ENCODE results near the gene TFEB. TPM values are rescaled to one million over a fixed set of nuclear protein-coding genes. Genes with fewer than 3 reads are reported as not detected.

Gene TFEB
- total RNA-seq, 1 experiment from 2014 or later: 6.0 TPM

DNA sequence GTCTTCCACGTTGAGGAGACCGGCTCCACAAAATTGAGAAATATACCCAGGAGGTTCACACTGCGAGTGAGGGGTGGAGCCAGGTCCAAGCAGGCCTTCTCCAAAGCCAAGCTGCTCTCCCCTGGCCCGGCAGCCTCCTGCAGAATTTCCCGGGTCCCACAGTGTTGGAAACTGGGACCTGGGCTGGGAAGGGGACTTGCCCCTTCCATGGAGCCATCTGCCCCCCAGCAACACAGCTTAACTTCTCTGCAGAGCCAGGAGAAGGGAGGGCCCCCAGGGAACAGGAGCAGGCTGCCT lies 61.8 kb downstream of the TFEB start:
- DNase-seq (ENCODE audit: low read depth): no peak
- in situ Hi-C loops (cut with HindIII; ENCODE audit: low pct_unique_long_range_greater_than_20kb, low sequenced_read_pairs): no loop called here

DNA sequence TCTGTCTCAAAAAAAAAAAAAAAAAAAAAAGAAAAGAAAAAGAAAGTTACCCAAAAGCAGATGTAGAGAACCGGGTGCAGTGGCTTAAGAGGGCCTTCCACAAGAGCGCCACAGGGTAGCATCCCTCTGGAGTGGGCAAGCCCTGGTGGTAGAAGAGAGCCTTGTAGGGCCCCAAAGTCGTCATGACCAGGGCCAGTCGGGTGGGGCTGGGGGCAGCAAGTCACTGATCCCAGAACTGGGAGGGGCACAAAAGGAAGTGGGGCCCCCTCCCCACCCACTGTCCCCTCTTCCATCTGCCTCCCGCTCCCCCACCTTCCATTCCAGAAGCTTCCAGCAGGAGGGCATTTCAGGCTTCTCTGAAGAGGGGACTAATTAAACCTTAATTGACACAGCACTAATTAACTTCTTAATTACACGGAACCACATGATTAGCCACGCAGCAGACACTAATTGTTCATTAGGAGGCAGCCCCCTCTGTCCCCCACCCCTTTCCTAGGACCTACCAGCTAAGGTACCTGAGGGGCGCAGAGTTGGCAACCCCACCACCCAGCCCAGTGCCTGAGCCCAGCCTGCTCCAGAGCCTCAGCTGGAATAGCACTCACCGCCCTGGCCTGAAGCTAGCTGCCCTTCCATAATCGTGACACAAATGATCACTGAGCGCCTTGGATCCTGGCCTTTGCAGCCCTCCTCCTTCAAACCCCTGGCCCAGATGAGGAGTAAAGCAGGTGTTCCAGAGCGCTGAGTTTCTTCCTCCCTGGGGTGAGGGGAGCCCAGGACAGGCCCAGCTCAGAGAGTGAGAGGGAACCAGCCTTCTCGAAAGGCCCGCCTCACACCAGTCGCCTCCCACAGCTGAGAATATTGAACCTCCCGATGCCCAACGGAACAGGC lies 62.3 kb downstream of the TFEB start:
- in situ Hi-C loops (cut with HindIII; ENCODE audit: low pct_unique_long_range_greater_than_20kb, low sequenced_read_pairs): no loop called here
- no peak for DNase-seq (ENCODE audit: low read depth)

DNA sequence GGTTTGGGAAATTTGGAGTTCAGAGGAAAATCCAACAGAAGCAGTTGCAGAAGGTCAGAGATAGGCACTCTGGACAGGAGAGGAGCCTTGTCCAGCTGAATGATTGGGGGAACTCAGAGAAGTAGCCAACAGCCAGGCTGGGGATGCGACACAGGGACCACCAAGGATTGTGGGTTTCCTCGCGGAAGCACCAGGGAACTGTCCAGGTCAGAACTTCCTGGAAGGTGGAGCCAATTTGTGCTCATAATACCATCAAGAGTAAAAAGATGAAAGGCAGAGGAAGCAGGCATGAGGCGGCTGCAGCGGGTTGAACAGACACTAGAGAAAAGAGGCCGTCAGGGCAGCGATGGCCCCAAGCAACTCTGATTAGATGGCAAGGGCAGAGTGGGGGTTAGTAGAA lies 63.4 kb downstream of the TFEB start:
- no peak for DNase-seq (ENCODE audit: low read depth)
- in situ Hi-C loops (cut with HindIII; ENCODE audit: low pct_unique_long_range_greater_than_20kb, low sequenced_read_pairs): no loop called here

DNA sequence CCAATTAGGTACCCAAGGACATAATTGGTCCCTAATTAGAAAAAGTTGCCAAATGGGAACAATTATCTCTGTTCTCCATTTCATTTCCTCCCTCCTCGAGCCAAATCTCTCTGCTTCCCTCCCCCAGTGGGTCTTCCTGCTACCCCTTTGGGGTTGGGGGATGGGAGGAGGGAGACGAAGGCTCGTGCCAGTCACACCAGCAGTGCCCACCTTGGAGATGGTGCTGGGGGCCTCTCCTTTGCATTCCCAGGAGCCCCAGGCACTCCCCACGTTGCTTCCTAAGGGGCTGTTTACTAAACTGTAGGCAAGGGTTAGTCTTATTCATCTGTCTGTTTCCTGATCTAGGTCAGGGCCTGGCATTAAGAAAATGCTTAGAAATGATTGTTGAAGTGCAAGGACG lies 64.0 kb downstream of the TFEB start:
- in situ Hi-C loops (cut with HindIII; ENCODE audit: low pct_unique_long_range_greater_than_20kb, low sequenced_read_pairs): no loop called here
- DNase-seq (ENCODE audit: low read depth): no peak

DNA sequence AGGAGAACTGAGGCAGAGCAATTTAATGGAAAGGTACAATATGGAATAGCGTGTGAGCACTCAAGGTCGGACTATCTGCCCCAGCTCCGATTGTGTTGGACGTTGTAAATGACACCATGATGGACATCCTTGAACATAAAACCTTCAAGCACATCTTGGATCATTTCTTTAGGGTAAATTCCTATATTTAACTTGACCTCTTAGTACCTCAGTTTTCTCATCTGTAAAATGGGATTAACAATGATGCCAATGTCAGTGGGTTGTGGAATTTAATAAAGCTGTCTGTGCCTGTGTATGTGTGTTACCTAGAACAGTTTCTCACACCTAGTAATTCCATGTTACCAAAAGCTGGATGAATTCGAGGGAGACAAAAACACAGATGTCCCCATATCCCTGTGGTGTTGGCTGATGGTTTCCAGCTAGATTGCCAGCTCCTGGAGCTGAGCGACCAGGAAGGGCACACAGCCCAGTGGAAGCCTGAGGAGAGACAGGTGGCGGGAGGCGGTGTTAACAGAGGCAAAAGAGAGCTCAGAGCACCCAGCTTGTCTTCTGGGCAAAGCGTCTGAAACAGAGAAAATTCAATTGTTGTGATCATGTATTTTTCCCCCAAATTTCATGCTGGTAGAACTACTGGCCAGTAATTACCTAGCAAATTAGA lies 64.6 kb downstream of the TFEB start:
- in situ Hi-C loops (cut with HindIII; ENCODE audit: low pct_unique_long_range_greater_than_20kb, low sequenced_read_pairs): no loop called here
- no peak for DNase-seq (ENCODE audit: low read depth)

DNA sequence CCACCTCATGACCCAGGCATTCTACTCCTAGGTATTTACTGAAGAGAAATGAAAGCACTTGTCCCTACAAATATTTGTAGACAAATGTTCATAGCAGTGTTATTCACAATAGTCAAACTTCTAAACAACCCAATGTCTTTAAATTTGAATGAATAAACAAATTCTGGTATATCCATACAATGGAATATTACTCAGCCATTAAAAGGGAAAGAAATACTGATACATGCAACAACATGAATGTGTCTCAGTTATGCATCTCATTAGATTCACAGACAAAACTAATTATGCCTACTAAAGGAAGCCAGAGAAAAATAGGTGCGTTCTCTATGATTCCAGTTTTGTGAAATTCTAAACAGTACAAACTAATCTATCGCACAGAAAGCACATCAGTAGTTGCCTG lies 66.4 kb downstream of the TFEB start:
- no peak for DNase-seq (ENCODE audit: low read depth)
- in situ Hi-C loops (cut with HindIII; ENCODE audit: low pct_unique_long_range_greater_than_20kb, low sequenced_read_pairs): no loop called here

DNA sequence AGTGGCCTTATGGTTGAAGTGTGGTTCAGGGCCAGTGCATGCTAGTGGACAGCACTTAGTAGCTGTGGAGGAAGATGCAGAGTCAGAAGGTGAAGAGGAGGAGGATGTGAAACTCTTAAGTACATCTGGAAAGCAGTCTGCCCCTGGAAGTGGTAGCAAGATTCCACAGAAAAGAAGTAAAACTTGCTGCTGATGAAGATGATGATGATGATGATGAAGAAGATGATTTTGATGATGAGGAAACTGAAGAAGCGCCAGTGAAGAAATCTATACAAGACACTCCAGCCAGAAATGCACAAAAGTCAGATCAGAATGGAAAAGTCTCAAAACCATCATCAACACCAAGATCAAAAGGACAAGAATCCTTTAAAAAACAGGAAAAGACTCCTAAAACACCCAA lies 68.2 kb downstream of the TFEB start:
- no peak for DNase-seq (ENCODE audit: low read depth)
- in situ Hi-C loops (cut with HindIII; ENCODE audit: low pct_unique_long_range_greater_than_20kb, low sequenced_read_pairs): no loop called here

DNA sequence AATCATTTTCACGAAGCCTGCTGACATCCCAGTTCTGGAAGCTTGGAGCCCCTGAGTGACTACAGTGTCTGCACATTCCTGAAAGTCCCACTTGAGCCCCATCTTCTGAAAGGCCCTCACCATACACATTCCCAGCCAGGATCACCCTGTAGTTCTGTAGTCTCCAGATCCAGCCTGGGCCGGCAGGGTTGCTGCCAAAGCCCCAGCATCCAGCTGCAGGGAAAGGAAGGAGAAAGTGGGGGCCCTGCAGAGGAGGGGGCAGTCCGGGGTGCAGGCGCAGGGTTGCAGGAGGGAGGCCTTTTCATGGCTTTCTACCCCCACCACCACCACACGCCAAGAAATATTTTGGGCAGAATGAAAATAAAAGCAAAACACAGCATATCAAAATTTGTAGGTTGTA lies 71.1 kb downstream of the TFEB start:
- in situ Hi-C loops (cut with HindIII; ENCODE audit: low pct_unique_long_range_greater_than_20kb, low sequenced_read_pairs): no loop called here
- no peak for DNase-seq (ENCODE audit: low read depth)

DNA sequence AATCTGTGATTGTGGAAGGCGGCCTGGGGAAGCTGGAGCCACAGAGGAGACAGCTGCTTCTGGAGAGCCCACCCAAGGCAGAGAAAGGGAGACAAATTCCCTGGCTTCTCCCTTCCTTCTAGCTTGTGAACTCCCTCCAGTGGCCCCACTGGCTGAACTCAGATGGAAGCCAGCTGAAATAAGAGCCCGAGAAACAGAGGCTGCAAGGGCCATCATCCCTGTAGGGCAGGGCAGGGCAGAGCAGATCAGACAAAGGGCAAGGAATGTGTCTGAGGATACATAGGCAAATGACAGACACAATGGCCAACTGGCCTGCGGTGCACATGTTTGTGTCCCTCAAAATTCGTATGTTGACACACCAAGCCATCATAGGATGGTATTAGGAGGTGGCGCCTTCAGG lies 71.8 kb downstream of the TFEB start:
- in situ Hi-C loops (cut with HindIII; ENCODE audit: low pct_unique_long_range_greater_than_20kb, low sequenced_read_pairs): no loop called here
- DNase-seq (ENCODE audit: low read depth): no peak

DNA sequence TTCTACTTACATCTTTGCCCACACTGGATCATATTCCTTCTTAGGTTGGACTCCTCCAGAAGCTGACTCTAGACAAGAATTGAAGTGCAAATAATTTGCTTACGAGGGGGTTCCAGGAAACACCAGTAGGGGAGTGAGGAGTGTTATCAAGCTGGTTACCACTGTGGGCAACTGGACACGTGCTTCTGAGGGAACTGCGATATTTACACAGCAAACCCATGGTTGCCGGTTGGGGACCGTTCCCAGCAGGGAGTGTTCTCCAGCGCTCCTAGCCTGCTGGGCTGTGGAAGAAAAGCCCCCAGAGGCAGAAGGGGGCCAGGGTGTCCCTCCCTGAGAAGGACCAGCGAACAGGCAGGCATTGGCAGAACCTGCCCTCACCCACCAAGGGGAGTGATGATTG lies 75.5 kb downstream of the TFEB start:
- no peak for DNase-seq (ENCODE audit: low read depth)
- in situ Hi-C loops (cut with HindIII; ENCODE audit: low pct_unique_long_range_greater_than_20kb, low sequenced_read_pairs): no loop called here

DNA sequence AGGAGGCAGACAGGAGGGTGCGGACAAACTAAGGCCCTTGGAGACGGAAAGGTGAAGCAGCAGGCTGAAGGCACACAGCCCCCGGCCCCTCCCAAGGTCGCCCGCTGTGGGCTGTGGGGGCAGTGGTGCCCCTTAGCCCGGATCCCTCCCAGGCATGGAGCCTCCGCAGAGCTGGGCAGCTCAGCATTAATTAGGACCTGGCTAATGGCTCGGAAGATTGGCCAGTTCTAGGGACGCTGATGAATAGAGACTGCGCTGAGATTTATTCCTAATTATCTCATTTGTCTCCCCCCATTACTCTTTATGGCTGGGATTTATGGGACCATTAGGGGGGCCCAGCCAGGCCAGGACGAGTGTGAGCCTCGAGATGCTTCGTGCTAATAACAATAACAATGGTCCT lies 76.8 kb downstream of the TFEB start:
- DNase-seq (ENCODE audit: low read depth): no peak
- in situ Hi-C loops (cut with HindIII; ENCODE audit: low pct_unique_long_range_greater_than_20kb, low sequenced_read_pairs): no loop called here

DNA sequence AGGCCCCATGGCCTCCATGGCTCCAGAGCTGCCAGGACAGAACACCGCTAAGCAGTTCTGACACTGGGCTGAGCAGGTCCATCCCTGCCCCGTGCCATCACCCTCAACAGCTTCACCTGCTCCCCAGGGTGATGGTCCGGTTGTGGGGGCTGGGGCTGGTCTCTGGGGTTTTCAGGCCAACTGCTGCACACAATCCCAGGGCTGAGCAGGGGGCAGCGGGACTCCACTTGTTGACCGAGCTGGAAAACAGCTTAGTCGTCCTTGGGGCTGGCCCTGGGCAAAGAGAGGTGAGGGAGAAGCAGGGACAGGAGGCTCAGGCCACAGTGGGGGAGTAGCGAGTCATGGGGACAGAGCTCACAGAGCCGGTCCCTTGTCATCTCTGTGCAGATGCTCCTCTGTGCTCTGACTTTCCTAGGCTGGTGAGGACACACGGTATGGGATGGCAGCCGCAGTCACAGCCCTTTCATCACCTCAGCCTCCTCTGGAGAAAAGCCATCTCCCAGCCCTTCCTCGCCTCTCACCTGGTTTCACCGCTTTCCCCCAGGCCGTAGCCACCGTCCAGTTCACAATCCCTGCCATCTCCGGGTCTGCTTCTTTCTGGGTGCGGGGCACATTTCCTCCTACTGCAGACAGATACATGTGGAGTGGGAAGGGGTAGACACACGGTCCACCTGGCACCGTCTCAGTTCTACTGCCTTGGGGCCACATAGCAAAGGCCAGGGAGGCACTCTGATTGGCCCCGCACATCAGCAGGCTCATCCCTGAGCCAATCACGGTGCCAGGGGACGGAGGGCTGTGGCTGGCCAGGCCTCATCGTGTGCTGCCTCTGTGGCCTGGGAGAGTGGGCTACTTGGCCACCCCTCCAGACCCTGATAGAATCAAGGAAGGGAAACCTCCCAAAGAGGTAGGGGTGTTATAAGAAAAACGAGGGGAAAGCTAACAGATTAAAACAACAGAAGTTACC lies 78.0 kb downstream of the TFEB start:
- DNase-seq (ENCODE audit: low read depth): no peak
- in situ Hi-C loops (cut with HindIII; ENCODE audit: low pct_unique_long_range_greater_than_20kb, low sequenced_read_pairs): no loop called here

DNA sequence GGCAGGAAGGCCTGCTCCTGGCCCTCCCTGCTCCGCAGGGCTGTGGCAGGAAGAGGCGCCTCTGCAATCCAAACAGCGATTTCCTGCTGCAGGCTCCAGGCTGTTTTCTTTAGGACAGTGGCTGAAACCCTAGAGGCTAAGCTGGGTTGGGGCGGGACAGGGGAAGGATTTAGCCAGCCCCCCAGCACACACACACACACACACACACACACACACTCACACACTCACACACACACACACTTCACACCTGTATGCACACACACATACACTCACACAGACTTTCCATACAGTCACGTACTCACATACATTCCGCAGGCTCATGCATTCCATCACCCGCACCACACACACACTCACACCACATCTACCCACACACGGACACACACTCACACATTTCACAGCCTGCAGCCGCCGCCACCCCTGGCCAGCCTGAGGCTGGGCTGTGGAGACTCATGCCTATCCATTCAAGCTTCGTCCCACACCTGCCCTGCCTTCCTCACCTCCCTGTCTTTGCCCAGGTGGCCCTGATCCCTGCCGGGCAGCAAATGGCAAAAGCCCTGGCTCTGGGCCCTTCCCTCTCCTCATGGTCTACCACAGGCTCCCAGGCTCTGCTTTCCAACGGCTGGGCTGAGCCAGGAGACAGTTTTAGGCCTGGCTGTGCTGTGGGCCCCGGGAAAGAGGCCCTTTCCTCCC lies 79.3 kb downstream of the TFEB start:
- in situ Hi-C loops (cut with HindIII; ENCODE audit: low pct_unique_long_range_greater_than_20kb, low sequenced_read_pairs): no loop called here

DNA sequence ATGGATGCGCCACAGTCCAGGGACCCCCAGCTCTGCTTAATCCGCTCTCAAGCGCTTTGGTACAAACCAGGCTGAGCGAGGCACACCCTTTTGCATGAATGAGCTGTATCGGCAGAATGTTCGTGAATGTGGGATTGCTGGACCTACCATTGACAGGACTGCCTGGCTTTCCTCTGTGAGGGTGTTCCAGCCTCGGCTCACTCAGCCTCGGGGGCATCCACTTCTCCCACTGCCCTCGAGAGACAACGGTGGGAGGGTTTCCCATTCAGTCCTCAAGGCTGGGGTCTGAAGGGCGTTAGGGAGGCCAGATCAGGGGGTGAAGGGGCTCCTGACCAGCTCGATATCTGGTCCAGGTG lies 79.8 kb downstream of the TFEB start:
- in situ Hi-C loops (cut with HindIII; ENCODE audit: low pct_unique_long_range_greater_than_20kb, low sequenced_read_pairs): no loop called here

More for the DNA sequence above, 79.3 kb downstream of the TFEB start:
- no peak for DNase-seq (ENCODE audit: low read depth)

DNA sequence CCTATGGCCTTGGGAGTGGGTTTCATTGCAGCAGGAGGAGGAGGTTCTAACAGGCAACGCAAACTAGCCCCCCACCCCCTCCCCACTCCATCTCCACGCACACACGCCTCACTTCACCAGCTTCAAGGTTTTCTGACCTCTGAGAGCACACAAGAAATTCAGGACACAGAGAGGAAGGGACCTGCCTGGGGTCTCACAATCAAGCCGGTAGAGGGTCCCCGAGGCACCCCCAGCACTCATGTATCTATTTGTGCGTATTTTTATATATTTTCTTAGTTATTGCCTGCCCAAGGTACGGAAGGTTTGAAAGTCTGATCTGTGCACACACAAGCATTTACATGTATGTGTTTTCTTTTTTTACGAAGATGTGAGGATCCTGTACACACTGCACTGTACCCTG lies 80.2 kb downstream of the TFEB start:
- in situ Hi-C loops (cut with HindIII; ENCODE audit: low pct_unique_long_range_greater_than_20kb, low sequenced_read_pairs): no loop called here
- DNase-seq (ENCODE audit: low read depth): no peak

More for the DNA sequence above, 79.8 kb downstream of the TFEB start:
- no peak for DNase-seq (ENCODE audit: low read depth)

DNA sequence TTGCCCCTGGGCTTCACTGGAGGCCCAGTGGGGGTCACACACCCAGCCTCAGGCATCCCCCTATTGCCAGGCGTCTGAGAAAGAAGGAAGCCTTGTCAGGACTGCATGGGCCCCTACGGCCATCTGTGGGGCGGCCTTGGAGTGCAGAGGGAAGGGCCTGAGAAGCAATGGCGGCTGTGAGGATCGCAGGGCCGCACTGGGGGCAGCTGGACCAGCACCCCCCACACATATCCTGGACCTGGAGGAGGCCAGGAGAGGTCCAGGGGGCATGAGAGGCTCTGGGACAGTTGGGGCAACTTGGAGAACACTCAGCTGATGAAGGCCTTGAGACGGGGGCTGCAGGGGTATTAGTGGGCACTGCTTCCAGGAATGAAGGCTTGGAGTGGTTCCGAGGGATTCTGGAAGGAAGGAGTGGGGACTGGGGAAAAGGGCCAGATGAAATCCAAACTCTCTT lies 80.7 kb downstream of the TFEB start:
- in situ Hi-C loops (cut with HindIII; ENCODE audit: low pct_unique_long_range_greater_than_20kb, low sequenced_read_pairs): no loop called here
- DNase-seq (ENCODE audit: low read depth): no peak

DNA sequence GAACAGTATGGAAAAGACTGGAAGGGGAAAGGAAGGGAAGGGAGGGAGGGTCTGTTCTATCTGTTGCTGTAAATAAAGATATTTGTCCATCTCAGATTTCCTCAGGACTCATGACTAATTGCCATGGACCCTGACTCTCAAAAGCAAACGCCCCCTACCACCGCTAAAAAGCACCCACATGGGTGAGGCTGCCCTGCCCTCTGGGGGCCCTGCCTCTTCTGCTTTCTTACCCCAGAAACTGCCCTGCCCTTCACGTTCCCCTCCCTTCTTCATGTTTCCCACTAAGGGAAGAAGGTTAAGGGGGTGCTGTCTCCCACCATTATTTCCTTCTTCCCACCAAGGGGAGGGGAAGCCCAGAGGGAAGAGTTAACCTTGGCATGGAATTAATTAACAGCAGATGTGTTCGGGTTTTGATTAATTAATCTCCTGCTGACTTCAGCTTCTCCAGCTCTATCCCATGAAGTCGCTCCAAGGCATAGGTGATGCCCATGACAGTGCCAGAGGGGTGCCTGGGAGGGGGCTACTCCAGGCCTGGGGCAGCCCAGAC lies 81.2 kb downstream of the TFEB start:
- in situ Hi-C loops (cut with HindIII; ENCODE audit: low pct_unique_long_range_greater_than_20kb, low sequenced_read_pairs): no loop called here
- DNase-seq (ENCODE audit: low read depth): no peak

DNA sequence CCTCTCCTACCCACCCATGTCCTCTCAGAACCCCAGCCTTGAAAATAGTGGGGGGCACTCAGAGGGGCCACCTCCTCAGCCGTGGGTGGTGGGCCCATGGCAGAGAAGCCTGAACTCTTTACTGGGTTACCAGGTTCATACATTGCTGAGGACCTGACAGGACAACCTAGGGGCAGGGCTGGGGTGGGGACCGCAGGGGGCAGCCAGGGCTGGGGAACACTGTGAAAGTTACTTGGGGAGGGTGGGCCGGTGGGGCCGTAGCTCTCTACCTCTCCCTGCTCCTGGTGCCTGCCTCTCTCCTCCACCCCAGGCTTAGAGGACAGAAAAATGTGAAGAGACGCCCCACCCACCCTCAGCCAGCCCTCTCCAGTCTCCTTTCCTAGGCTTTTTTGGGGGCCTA lies 81.7 kb downstream of the TFEB start:
- in situ Hi-C loops (cut with HindIII; ENCODE audit: low pct_unique_long_range_greater_than_20kb, low sequenced_read_pairs): no loop called here
- no peak for DNase-seq (ENCODE audit: low read depth)
